Left lung (tissue), 10 donors: ENCODE measurements around the gene LDLRAD3. TPM values are rescaled to one million over a fixed set of nuclear protein-coding genes. Genes with fewer than 3 reads are reported as not detected.

ENCODE experiments used
- ATAC-seq: fragments of 200-7000 bp; cut with Tn5 transposase; one replicate; pipeline ENCODE4 v1.9.1; 2020; ENCODE audit warnings: moderate library complexity
- DNase-seq, 4 donors: peaks; one replicate each; pipeline ENCODE4 v3.0.0-alpha.2; 2013 to 2020
- H3K27ac ChIP-seq, 2 donors: fragments of 200-600 bp; sonication (generic) in 1 of 2; one replicate each; pipeline versions ENCODE4 v1.5.0 to v1.8.0; 2020 to 2021
- H3K27me3 ChIP-seq, 2 donors: fragments of 200-600 bp; sonication (generic) in 1 of 2; one replicate each; pipeline versions ENCODE4 v1.5.0 to v1.8.0; 2020 to 2021
- H3K36me3 ChIP-seq, 2 donors: fragments of 200-600 bp; sonication (generic) in 1 of 2; one replicate each; pipeline versions ENCODE4 v1.5.0 to v1.8.0; 2020 to 2021
- H3K4me1 ChIP-seq, 2 donors: fragments of 200-600 bp; one replicate each; pipeline ENCODE4 v1.8.0; 2021
- H3K4me3 ChIP-seq, 2 donors: fragments of 200-600 bp; sonication (generic) in 1 of 2; one replicate each; pipeline versions ENCODE4 v1.5.0 to v1.8.0; 2020 to 2021; ENCODE audit warnings: mild to moderate bottlenecking in 1 of 2
- H3K9me3 ChIP-seq, 2 donors: fragments of 200-600 bp; sonication (generic) in 1 of 2; one replicate each; pipeline versions ENCODE4 v1.5.0 to v1.8.0; 2020 to 2021
- CTCF ChIP-seq, 2 donors: fragments of 200-600 bp; sonication (generic) in 1 of 2; IDR thresholded peaks; one replicate each; pipeline versions ENCODE4 v1.5.0 to v1.8.0; 2021; ENCODE audit warnings: antibody characterized with exemption in 2 of 2
- intact Hi-C, 2 donors: fragments of 100-400 bp; cut with DNase I; formaldehyde crosslinking; loops; one replicate each; pipeline versions ENCODE4 v1.11.2 to v1.14.2; 2022
- polyA plus RNA-seq, 6 donors: library from polyadenylated mRNA; unstranded; fragments of 120-200 nt; gene quantifications; one replicate each; pipeline ENCODE4 v1.2.1, GENCODE V29; 2013; ENCODE audit not compliant: insufficient read length in 6 of 6
- total RNA-seq, 2 donors: library from RNA; stranded (reverse); fragmentation: NEBNext Ultra II Directional; extraction: Animal tissue kit (Norgen Biotek cat#: 25700); gene quantifications; one replicate each; pipeline ENCODE4 v1.2.1, GENCODE V29; 2021
- donor health status: DM: no; HTN: yes; CAD: no.
- donor health status: DM: no; HTN: no; CAD: no.

LDLRAD3 gene
- total and polyA plus RNA-seq, 8 donors, result 7.1 to 18.2 (median 16.8) TPM

- intact Hi-C loops, result no loop called here
- no peaks in the 10 kb centered on the region for H3K36me3 ChIP-seq
- TF ChIP-seq CTCF (IDR thresholded peaks at IDR 0.05), result no peak
- H3K27ac ChIP-seq, result no peak overlapping the region
- H3K27me3 ChIP-seq, result no peaks in the 10 kb centered on the region
- no peaks in the 10 kb centered on the region for H3K4me1 ChIP-seq
- peaks cover 0 to 15% of the 10 kb centered on the region in 2 donors for H3K9me3 ChIP-seq
- H3K4me3 ChIP-seq, result no peak overlapping the region
- ATAC-seq, result no peak
- DNase-seq, result no peak
Measured at GRCh38 chr11:36218283-36218921, 274.5 kb downstream of the LDLRAD3 start.

- DNase-seq, result no peak
- no peak for TF ChIP-seq CTCF (IDR thresholded peaks at IDR 0.05)
- H3K4me3 ChIP-seq, result no peak overlapping the region
- intact Hi-C loops, result no loop called here
- no peak for ATAC-seq
- H3K27ac ChIP-seq, result no peak overlapping the region
- H3K36me3 ChIP-seq, result no peaks in the 10 kb centered on the region
- H3K9me3 ChIP-seq, result peaks cover 0 to 15% of the 10 kb centered on the region in 2 donors
- no peaks in the 10 kb centered on the region for H3K27me3 ChIP-seq
- H3K4me1 ChIP-seq, result no peaks in the 10 kb centered on the region
Measured at GRCh38 chr11:36219996-36220395, 276.1 kb downstream of the LDLRAD3 start.

GRCh38 chr11:36222831-36223635 is 279.2 kb downstream of the LDLRAD3 start:
- Histone ChIP-seq H3K36me3 (no peaks in the 10 kb centered on the region), H3K27ac (no peak overlapping the region), H3K27me3 (no peaks in the 10 kb centered on the region), H3K9me3 (peaks cover 0 to 15% of the 10 kb centered on the region in 2 donors), H3K4me1 (no peaks in the 10 kb centered on the region), H3K4me3 (no peak overlapping the region)
- no peak for TF ChIP-seq CTCF (IDR thresholded peaks at IDR 0.05)
- DNase-seq (peak in 2 of 4 donors; percentile 44 to 55), ATAC-seq (peak; percentile 87)
- intact Hi-C loops, result no loop called here

- intact Hi-C loops, result no loop called here
- Histone ChIP-seq H3K9me3 (peaks cover 0 to 13% of the 10 kb centered on the region in 2 donors), H3K36me3 (no peaks in the 10 kb centered on the region), H3K27me3 (no peaks in the 10 kb centered on the region), H3K4me1 (no peaks in the 10 kb centered on the region), H3K27ac (no peak overlapping the region), H3K4me3 (no peak overlapping the region)
- DNase-seq, result no peak
- TF ChIP-seq CTCF (IDR thresholded peaks at IDR 0.05), result no peak
- ATAC-seq, result no peak
Measured at GRCh38 chr11:36224209-36224882, 280.5 kb downstream of the LDLRAD3 start.

- Histone ChIP-seq H3K27ac (no peak overlapping the region), H3K9me3 (no peaks in the 10 kb centered on the region), H3K4me1 (no peaks in the 10 kb centered on the region), H3K4me3 (no peak overlapping the region), H3K27me3 (no peaks in the 10 kb centered on the region), H3K36me3 (no peaks in the 10 kb centered on the region)
- ATAC-seq (no peak), DNase-seq (peak in 1 of 4 donors; percentile 62)
- TF ChIP-seq CTCF (IDR thresholded peaks at IDR 0.05), result no peak
- intact Hi-C loops, result no loop called here
Measured at GRCh38 chr11:36227044-36227443, 283.2 kb downstream of the LDLRAD3 start.
